Activated T-helper 1 cell treated with anti-CD3 and anti-CD28 coated beads, Interleukin-12 subunit alpha, Interleukin-12 subunit beta, Interleukin-2, Interleukin-4 antibody, amounts not matched to agents 30 ng/mL and 10 ng/mL and 1 ng/mL, durations not matched to agents 14 hours and 24 hours and 36 hours (primary cell): ENCODE data around the gene TMPRSS13. TPM values are rescaled to one million over a fixed set of nuclear protein-coding genes. Genes with fewer than 3 reads are reported as not detected.

Experiments
- DNase-seq: peaks from one replicate; pipeline ENCODE4 v3.0.0; 2021; ENCODE audit warnings: low spot score
- H3K27ac Mint-ChIP-seq: one replicate; pipeline ENCODE4 v1.8.0; 2021; ENCODE audit warnings: mild to moderate bottlenecking, mixed read lengths
- H3K27me3 Mint-ChIP-seq: one replicate; pipeline ENCODE4 v1.8.0; 2022; ENCODE audit warnings: mild to moderate bottlenecking, moderate library complexity, mixed read lengths; ENCODE audit not compliant: insufficient read depth
- H3K36me3 Mint-ChIP-seq: one replicate; pipeline ENCODE4 v1.8.0; 2021; ENCODE audit warnings: low read depth, mixed read lengths
- H3K4me1 Mint-ChIP-seq: one replicate; pipeline ENCODE4 v1.8.0; 2021; ENCODE audit warnings: low read depth, mixed read lengths
- H3K4me3 Mint-ChIP-seq: one replicate; pipeline ENCODE4 v1.8.0; 2021; ENCODE audit warnings: mild to moderate bottlenecking, moderate library complexity, mixed read lengths
- H3K9me3 Mint-ChIP-seq: one replicate; pipeline ENCODE4 v1.8.0; 2021; ENCODE audit warnings: mixed read lengths
- intact Hi-C: fragments of 100-400 bp; cut with micrococcal nuclease; formaldehyde crosslinking; loops from one replicate; pipeline ENCODE4 v1.15.1; 2024
- total RNA-seq: library from RNA; stranded (reverse); gene quantifications from 2 replicates; pipeline ENCODE4 v1.2.3, GENCODE V29; 2022

Gene TMPRSS13
- total RNA-seq, 1 donor from 2014 or later = 1.5 TPM

- H3K4me1 Mint-ChIP-seq = peaks cover 10% of the 10 kb centered on the region
- no peak overlapping the region for H3K27ac Mint-ChIP-seq
- peaks cover 2% of the 10 kb centered on the region for H3K27me3 Mint-ChIP-seq
- no peak overlapping the region for H3K4me3 Mint-ChIP-seq
- no peaks in the 10 kb centered on the region for H3K36me3 Mint-ChIP-seq
- H3K9me3 Mint-ChIP-seq = no peaks in the 10 kb centered on the region
- DNase-seq = no peak
- intact Hi-C loops = no loop called here
Observed at GRCh38 chr11:117902001-117902845, 27.0 kb downstream of the TMPRSS13 start.

DNA sequence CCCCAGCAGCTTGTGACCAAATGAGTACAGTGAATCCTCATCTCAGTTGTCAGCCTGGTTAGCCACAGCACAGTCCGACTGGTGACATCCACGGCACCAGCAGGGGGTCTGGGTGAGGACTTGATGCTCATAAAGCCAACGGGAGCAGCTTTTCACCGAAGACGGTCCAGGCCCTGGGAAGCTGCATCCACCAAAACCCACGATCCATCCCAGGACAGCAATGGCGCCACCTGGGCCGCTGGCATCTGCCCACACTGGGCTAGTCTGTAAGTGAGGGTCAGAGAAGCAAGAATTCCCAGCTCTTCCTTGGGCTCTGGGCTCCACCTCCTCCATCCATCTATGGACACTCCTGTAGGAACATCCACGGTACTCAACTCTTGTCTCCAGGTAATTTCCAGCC, 27.6 kb downstream of the TMPRSS13 start:
- H3K9me3 Mint-ChIP-seq = no peaks in the 10 kb centered on the region
- intact Hi-C loops = no loop called here

GRCh38 chr11:117900720-117901440, 28.3 kb downstream of the TMPRSS13 start:
- no peak for DNase-seq
- no peak overlapping the region for H3K4me3 Mint-ChIP-seq
- H3K9me3 Mint-ChIP-seq = no peaks in the 10 kb centered on the region
- peaks cover 9% of the 10 kb centered on the region for H3K4me1 Mint-ChIP-seq
- no peaks in the 10 kb centered on the region for H3K36me3 Mint-ChIP-seq
- no peak overlapping the region for H3K27ac Mint-ChIP-seq
- peaks cover 13% of the 10 kb centered on the region for H3K27me3 Mint-ChIP-seq
- intact Hi-C loops = no loop called here

More for the DNA sequence above, 27.6 kb downstream of the TMPRSS13 start:
- Mint-ChIP-seq H3K4me3 (no peak overlapping the region), H3K36me3 (no peaks in the 10 kb centered on the region), H3K4me1 (peaks cover 9% of the 10 kb centered on the region), H3K27me3 (peaks cover 6% of the 10 kb centered on the region), H3K27ac (no peak overlapping the region)
- no peak for DNase-seq

DNA sequence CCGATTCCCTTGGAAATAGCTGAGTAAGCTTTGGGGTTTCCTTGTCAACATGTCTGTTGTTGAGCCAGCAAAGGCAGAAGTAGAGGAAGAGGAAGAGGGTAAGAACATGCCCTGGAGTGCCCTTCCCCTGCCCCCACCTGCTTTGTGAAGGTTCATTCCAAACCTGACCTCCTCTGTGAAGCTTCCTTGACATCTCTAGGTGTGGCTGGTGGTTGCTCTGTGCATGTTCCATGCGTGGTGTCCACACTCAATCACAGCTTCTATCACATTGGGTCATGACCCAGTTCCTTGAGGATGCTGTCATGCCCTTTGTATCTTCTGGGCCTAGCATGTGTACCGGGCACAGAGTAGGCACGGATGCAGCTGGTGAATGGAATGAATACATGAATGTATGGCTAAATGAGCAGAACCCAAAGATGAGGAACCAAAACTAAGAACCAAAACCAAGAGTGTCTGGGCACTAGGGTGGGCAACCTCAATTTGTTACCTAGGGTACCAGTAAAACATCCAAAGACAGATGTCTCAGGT, 29.0 kb downstream of the TMPRSS13 start:
- Mint-ChIP-seq H3K9me3 (no peaks in the 10 kb centered on the region), H3K27me3 (peaks cover 17% of the 10 kb centered on the region), H3K4me1 (peaks cover 9% of the 10 kb centered on the region), H3K27ac (no peak overlapping the region), H3K36me3 (no peaks in the 10 kb centered on the region), H3K4me3 (no peak overlapping the region)
- intact Hi-C loops = no loop called here
- DNase-seq = no peak

DNA sequence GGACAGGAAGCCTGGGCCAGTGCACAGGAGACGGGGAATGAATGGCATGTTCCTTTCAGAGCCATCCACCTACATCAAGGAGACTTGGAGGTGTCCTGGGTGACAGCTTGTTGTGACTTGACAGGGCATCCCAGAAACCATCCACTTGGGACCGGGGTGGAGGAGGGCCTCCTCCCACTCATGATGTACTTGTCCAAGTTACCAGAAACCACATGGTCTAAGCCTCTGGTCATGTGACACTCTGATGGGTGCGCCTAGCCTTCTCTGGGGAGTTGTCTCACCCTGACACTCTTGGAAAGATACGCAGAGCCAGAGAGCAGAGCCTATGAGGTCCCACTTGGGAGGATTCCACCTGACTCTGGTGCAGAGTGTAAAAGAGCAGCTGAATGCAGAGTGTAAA, 31.1 kb downstream of the TMPRSS13 start:
- no peak overlapping the region for H3K27ac Mint-ChIP-seq
- intact Hi-C loops = no loop called here
- peaks cover 30% of the 10 kb centered on the region for H3K27me3 Mint-ChIP-seq
- H3K4me1 Mint-ChIP-seq = peaks cover 9% of the 10 kb centered on the region
- H3K9me3 Mint-ChIP-seq = no peaks in the 10 kb centered on the region
- no peak for DNase-seq
- no peak overlapping the region for H3K4me3 Mint-ChIP-seq
- H3K36me3 Mint-ChIP-seq = no peaks in the 10 kb centered on the region

DNA sequence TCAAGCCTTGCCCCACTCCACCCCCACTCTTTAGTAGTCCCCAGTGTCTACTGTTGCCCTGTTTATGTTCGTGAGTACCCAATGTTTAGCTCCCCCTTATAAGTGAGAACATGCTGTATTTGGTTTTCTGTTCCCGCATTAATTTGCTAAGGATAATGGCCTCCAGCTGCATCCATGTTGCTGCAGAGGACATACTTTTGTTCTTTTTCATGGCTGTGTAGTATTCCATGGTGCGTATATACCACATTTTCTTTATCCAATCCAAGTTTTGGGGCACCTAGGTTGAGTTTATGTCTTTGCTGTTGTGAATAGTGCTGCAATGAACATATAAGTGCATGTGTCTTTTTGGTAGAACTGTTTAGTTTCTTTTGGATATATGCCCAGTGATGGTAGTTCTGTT, 36.6 kb downstream of the TMPRSS13 start:
- Mint-ChIP-seq H3K27ac (no peak overlapping the region), H3K36me3 (no peaks in the 10 kb centered on the region), H3K4me3 (no peak overlapping the region), H3K9me3 (no peaks in the 10 kb centered on the region), H3K4me1 (no peaks in the 10 kb centered on the region), H3K27me3 (peaks cover 48% of the 10 kb centered on the region)
- intact Hi-C loops = no loop called here
- no peak for DNase-seq

- H3K4me1 Mint-ChIP-seq = no peaks in the 10 kb centered on the region
- no peak overlapping the region for H3K27ac Mint-ChIP-seq
- peaks cover 44% of the 10 kb centered on the region for H3K27me3 Mint-ChIP-seq
- H3K9me3 Mint-ChIP-seq = no peaks in the 10 kb centered on the region
- no peak overlapping the region for H3K4me3 Mint-ChIP-seq
- no peaks in the 10 kb centered on the region for H3K36me3 Mint-ChIP-seq
- no peak for DNase-seq
- intact Hi-C loops = no loop called here
Observed at GRCh38 chr11:117891362-117891761, 37.8 kb downstream of the TMPRSS13 start.

DNA sequence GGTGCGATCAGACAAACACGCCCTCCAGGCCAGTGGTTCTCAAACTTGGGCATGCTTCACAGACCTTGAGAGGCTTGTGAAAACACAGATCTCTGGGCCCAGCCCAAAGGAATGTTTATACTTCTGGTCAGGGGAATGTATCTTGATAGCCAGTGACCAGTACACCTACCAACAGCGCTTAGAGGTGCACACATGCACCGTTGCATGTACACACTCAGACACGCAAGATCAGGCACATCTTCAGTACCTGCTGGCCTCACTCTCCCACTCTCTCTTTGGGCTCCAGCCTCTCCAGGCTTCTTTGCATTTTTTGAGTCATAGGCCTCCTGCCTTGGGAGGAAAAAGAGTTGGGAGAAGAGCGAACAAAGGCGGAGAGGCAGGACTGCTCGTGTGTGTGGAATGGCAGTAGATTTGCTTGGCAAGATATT, 41.0 kb downstream of the TMPRSS13 start:
- no peak for DNase-seq
- H3K27me3 Mint-ChIP-seq = peaks cover 32% of the 10 kb centered on the region
- intact Hi-C loops = no loop called here

DNA sequence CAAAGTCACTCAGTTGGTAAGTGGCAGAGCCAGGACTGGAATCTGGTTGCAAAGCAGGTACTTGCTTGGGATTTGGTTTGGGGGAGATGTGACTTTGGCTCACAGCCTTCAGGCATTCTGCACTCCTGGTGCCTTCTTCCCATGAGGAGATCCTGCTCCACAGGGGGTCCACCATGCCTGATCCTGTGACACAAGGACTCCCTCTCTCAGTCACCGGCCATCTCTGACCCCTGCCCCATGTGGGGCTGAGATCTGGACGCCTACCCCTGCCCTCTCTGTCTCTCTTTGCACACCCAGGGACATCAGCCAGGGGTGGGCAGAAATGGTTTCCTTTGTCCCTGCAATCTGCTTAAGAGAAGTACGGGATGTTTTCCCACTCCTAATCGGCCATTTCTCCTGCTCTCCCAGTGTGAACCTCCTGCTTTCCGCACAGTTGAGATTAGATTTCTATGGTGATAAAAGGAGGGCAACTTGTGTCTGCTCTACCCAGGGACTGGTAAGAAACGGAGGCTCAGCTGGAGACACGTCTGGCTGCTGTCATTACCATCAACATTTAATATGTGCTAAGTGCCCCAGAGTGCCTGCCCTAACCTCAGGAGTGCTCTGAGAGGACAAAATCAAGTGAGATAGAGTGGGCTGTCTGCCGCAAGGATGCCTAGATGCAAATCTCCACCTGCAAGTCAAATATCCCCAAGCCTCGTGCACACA, 41.6 kb downstream of the TMPRSS13 start:
- Mint-ChIP-seq H3K27ac (no peak overlapping the region), H3K9me3 (no peaks in the 10 kb centered on the region), H3K27me3 (peaks cover 33% of the 10 kb centered on the region), H3K4me3 (no peak overlapping the region), H3K4me1 (no peaks in the 10 kb centered on the region), H3K36me3 (no peaks in the 10 kb centered on the region)
- intact Hi-C loops = no loop called here
- DNase-seq = no peak

More for the DNA sequence above, 41.0 kb downstream of the TMPRSS13 start:
- Mint-ChIP-seq H3K27ac (no peak overlapping the region), H3K9me3 (no peaks in the 10 kb centered on the region), H3K36me3 (no peaks in the 10 kb centered on the region), H3K4me3 (no peak overlapping the region), H3K4me1 (no peaks in the 10 kb centered on the region)

- no peaks in the 10 kb centered on the region for H3K9me3 Mint-ChIP-seq
- no peaks in the 10 kb centered on the region for H3K36me3 Mint-ChIP-seq
- H3K4me3 Mint-ChIP-seq = no peak overlapping the region
- intact Hi-C loops = no loop called here
- H3K27ac Mint-ChIP-seq = no peak overlapping the region
- DNase-seq = no peak
- no peaks in the 10 kb centered on the region for H3K4me1 Mint-ChIP-seq
- H3K27me3 Mint-ChIP-seq = peaks cover 34% of the 10 kb centered on the region
Observed at GRCh38 chr11:117885777-117886176, 43.4 kb downstream of the TMPRSS13 start.

DNA sequence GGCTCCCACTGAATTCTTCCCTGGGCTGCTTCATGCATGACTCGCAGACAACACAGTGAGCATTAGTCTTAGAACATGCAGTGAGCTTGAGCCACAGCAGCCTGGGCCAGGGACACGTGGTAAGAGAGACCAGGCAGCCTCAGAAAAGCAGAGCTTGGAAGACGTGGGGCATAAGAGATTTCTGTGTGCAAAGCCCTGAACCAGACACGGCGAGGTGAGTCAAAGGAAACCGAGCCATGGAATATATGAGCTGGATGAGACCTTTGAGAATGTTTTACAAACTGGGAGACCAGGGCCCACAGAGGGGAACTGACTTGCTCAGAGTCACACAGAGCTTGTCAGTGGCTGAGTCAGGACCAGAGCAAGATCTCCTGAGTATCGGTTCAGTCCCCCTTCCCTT, 44.2 kb downstream of the TMPRSS13 start:
- H3K36me3 Mint-ChIP-seq = no peaks in the 10 kb centered on the region
- H3K27me3 Mint-ChIP-seq = peaks cover 35% of the 10 kb centered on the region
- no peak overlapping the region for H3K4me3 Mint-ChIP-seq
- intact Hi-C loops = no loop called here
- DNase-seq = no peak
- H3K27ac Mint-ChIP-seq = no peak overlapping the region
- H3K9me3 Mint-ChIP-seq = no peaks in the 10 kb centered on the region
- no peaks in the 10 kb centered on the region for H3K4me1 Mint-ChIP-seq

DNA sequence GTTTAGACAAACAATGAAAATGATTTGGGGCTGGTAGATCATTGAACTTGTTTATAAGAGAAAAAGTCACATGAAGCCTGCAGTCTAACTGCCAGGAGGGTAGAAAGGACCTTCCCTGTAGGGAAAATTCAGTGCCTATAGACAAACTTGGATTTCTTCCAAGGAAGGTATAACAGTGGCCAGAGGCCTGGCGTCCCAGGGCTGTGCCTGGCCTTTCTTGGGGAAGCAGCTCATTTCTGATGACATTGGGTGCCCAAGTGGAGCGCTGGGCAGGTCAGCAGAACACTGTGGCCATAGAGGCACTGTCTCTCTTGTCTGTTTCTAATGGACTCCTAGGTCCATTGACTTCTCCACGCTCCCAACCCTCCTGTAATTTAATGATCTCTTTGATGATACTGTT, 46.1 kb downstream of the TMPRSS13 start:
- H3K27ac Mint-ChIP-seq = no peak overlapping the region
- no peaks in the 10 kb centered on the region for H3K9me3 Mint-ChIP-seq
- H3K27me3 Mint-ChIP-seq = peaks cover 41% of the 10 kb centered on the region
- H3K4me3 Mint-ChIP-seq = no peak overlapping the region
- intact Hi-C loops = no loop called here
- H3K4me1 Mint-ChIP-seq = no peaks in the 10 kb centered on the region
- no peak for DNase-seq
- no peaks in the 10 kb centered on the region for H3K36me3 Mint-ChIP-seq
